Hepatocyte (in vitro differentiated cells): ENCODE data around the gene GPR141.

Experiments
- CTCF ChIP-seq: fragments of 200-600 bp; sonication (generic); IDR thresholded peaks from 2 replicates; pipeline ENCODE4 v1.5.1; 2016; ENCODE audit warnings: antibody characterized with exemption, mild to moderate bottlenecking; ENCODE audit not compliant: poor library complexity
- EZH2 ChIP-seq: fragments of 200-600 bp; sonication (generic); IDR thresholded peaks from 2 replicates; pipeline ENCODE4 v1.6.1; 2016; ENCODE audit warnings: antibody characterized with exemption, mild to moderate bottlenecking, borderline replicate concordance

GRCh38 chr7:37724732-37725131, 41.2 kb downstream of the GPR141 start:
- no peak for TF ChIP-seq EZH2
- TF ChIP-seq CTCF = no peak
